MM.1S (cell line): Measurements from ENCODE around the gene RELA.

Experiments
- EZH2 ChIP-seq: fragments of 300-600 bp; sonication (generic); optimal IDR thresholded peaks from 2 replicates; pipeline ENCODE3; 2017; ENCODE audit warnings: low read depth, mild to moderate bottlenecking, antibody characterized with exemption, low read length, mixed read lengths
- EZH2phosphoT487 ChIP-seq: fragments of 300-600 bp; sonication (generic); IDR thresholded peaks from 2 replicates; pipeline ENCODE4 v1.6.1; 2018; ENCODE audit warnings: antibody characterized with exemption, low read length
- TF ChIP-seq, protein P1 (sequence below): fragments of 300-600 bp; sonication (generic); IDR thresholded peaks from 2 replicates; pipeline ENCODE4 v1.5.1; 2016; ENCODE audit warnings: antibody characterized with exemption, low read length, mixed read lengths

DNA sequence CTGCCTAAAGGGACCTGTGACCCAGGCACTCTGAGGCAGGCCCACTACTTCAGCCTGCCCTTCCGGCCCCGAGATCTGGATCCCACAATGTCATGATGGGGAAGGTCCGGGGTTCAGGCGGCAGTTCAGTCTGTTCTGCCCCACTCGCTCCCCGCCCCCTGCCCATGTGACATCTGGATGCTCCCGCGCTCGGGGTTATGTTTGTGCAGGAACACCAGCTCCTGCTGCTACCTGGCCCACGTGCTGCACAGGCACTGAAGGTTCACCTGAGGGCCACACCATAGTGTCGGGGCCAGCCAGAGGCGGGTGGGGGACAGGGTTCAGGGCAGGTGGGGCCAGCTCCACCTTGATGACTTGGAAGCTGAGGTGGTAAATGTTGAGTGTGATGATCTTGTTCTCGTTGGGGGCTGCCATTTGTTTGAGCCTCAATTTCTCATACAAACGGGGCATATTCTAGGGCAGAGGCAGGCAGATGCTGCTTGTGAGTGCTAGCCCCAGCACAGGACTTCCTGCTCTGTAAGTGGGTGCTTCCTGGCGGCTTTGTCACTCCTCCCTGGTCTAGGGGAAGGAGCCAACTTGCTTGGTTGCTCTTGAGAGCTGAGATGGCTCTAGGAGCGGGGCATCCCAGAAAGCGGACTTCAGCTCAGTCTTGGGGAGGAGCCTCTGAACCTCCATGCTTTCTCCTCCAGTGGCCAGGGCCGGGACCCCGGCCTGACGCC is 29.2 kb downstream of the RELA start:
- TF ChIP-seq, protein P1, sequence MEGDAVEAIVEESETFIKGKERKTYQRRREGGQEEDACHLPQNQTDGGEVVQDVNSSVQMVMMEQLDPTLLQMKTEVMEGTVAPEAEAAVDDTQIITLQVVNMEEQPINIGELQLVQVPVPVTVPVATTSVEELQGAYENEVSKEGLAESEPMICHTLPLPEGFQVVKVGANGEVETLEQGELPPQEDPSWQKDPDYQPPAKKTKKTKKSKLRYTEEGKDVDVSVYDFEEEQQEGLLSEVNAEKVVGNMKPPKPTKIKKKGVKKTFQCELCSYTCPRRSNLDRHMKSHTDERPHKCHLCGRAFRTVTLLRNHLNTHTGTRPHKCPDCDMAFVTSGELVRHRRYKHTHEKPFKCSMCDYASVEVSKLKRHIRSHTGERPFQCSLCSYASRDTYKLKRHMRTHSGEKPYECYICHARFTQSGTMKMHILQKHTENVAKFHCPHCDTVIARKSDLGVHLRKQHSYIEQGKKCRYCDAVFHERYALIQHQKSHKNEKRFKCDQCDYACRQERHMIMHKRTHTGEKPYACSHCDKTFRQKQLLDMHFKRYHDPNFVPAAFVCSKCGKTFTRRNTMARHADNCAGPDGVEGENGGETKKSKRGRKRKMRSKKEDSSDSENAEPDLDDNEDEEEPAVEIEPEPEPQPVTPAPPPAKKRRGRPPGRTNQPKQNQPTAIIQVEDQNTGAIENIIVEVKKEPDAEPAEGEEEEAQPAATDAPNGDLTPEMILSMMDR: no peak
- TF ChIP-seq EZH2 (no peak), EZH2phosphoT487 (no peak)
